Measurements from ENCODE around the gene ATMIN. TPM values are rescaled to one million over a fixed set of nuclear protein-coding genes. Genes with fewer than 3 reads are reported as not detected.

Gene ATMIN
- total RNA-seq, 1 experiment from 2014 or later = 46.7 TPM

GRCh38 chr16:80992676-80993293, 42.9 kb upstream of the ATMIN start:
- ChIA-PET RAD21 (ENCODE audit: low non-redundant PET in 1 of 2, low total read pairs in 2 of 2, uncharacterized antibody in 2 of 2, unreplicated experiment in 2 of 2) (no interaction called here), POLR2A (no interaction called here), CTCF (interaction anchor here (1.3 to 2.5 kb wide), 2 partner anchors 12 to 18 kb away, joined by 5 to 13 read pairs; no protein-coding TSS in a partner anchor)
- peaks cover 0 to 6% of the 10 kb centered on the region in 2 experiments; a peak in 2 of 4 replicates for H3K36me3 ChIP-seq (ENCODE audit: control insufficient read depth in 1 of 2, insufficient read depth in 2 of 2, low read length in 2 of 2)
- TF ChIP-seq SRF (IDR thresholded peaks at IDR 0.05; ENCODE audit: low read depth) = no peak
- no peaks in the 10 kb centered on the region for H3K9me2 ChIP-seq (ENCODE audit: insufficient read depth)
- intact Hi-C loops (cut with micrococcal nuclease) = no loop called here
- H3K27me3 ChIP-seq (ENCODE audit: insufficient read depth, low read length) = no peaks in the 10 kb centered on the region
- H3K9ac ChIP-seq (ENCODE audit: low read length) = no peak overlapping the region
- no peak overlapping the region for H3K27ac ChIP-seq (ENCODE audit: low read depth, low read length)
- H3K4me3 ChIP-seq (replicated peaks in 1 of 2; ENCODE audit: low read depth in 1 of 2, low read length in 2 of 2) = no peak overlapping the region
- ATAC-seq (no peak), DNase-seq (ENCODE audit: low read depth, low spot score) (no peak)
- no TSS peak for BruUV-seq (replicated peaks)
- H3K9me3 ChIP-seq (ENCODE audit: control insufficient read depth in 1 of 2, insufficient read depth in 1 of 2, low read depth in 1 of 2, low read length in 2 of 2) = no peaks in the 10 kb centered on the region
- no peaks in the 10 kb centered on the region; the same call in 1 of the 2 replicates for H4K20me1 ChIP-seq (ENCODE audit: insufficient read depth)
- H3K4me1 ChIP-seq (ENCODE audit: control insufficient read depth in 1 of 2, insufficient read depth in 2 of 2, low read length in 2 of 2) = peaks cover 16 to 29% of the 10 kb centered on the region in 2 experiments
- no peak overlapping the region for H3K4me2 ChIP-seq (ENCODE audit: low read length)
- no peak overlapping the region for H2AFZ ChIP-seq (ENCODE audit: low read depth, low read length, poor library complexity, severe bottlenecking)
- H3K79me2 ChIP-seq (ENCODE audit: insufficient read depth, low read length) = peaks cover 97% of the 10 kb centered on the region

- no peak overlapping the region for H3K4me2 ChIP-seq (ENCODE audit: low read length)
Measured at GRCh38 chr16:80993307-80993706, 42.3 kb upstream of the ATMIN start.

More at GRCh38 chr16:80993307-80993706, 42.3 kb upstream of the ATMIN start:
- Histone ChIP-seq H3K9me3 (ENCODE audit: control insufficient read depth in 1 of 2, insufficient read depth in 1 of 2, low read depth in 1 of 2, low read length in 2 of 2) (no peaks in the 10 kb centered on the region), H3K27ac (ENCODE audit: low read depth, low read length) (no peak overlapping the region), H3K9me2 (ENCODE audit: insufficient read depth) (0 out of 2 replicates have a peak, but pooled peaks cover under 1% of the 10 kb centered on the region), H2AFZ (ENCODE audit: low read depth, low read length, poor library complexity, severe bottlenecking) (no peak overlapping the region), H3K9ac (ENCODE audit: low read length) (no peak overlapping the region), H3K4me3 (replicated peaks in 1 of 2; ENCODE audit: low read depth in 1 of 2, low read length in 2 of 2) (no peak overlapping the region), H3K27me3 (ENCODE audit: insufficient read depth, low read length) (no peaks in the 10 kb centered on the region), H3K79me2 (ENCODE audit: insufficient read depth, low read length) (peaks cover 97% of the 10 kb centered on the region), H4K20me1 (ENCODE audit: insufficient read depth) (peaks cover 3% of the 10 kb centered on the region; the same call in 1 of the 2 replicates), H3K36me3 (ENCODE audit: control insufficient read depth in 1 of 2, insufficient read depth in 2 of 2, low read length in 2 of 2) (peaks cover 0 to 6% of the 10 kb centered on the region in 2 experiments; a peak in 2 of 4 replicates), H3K4me1 (ENCODE audit: control insufficient read depth in 1 of 2, insufficient read depth in 2 of 2, low read length in 2 of 2) (peaks cover 16 to 35% of the 10 kb centered on the region in 2 experiments)
- intact Hi-C loops (cut with micrococcal nuclease) = no loop called here
- CTCF ChIA-PET = interaction anchor here (1.3 to 2.5 kb wide), 2 partner anchors 11 to 18 kb away, joined by 5 to 13 read pairs; no protein-coding TSS in a partner anchor
- TF ChIP-seq CTCF (IDR thresholded peaks at IDR 0.05 in 2 of 3, conservative IDR thresholded peaks at IDR 0.05 in 1 of 3; ENCODE audit: borderline replicate concordance in 1 of 3, insufficient read depth in 1 of 3, low read depth in 2 of 3, low read length in 2 of 3) = no peak
- POLR2A ChIA-PET = interaction anchor here (0.8 kb wide), 1 partner anchor 13 kb away, joined by 3 read pairs; the partner anchor contains the start of genes CENPN and CMC2
- DNase-seq (ENCODE audit: low read depth, low spot score) (no peak), ATAC-seq (no peak)
- RAD21 ChIA-PET (ENCODE audit: low non-redundant PET in 1 of 2, low total read pairs in 2 of 2, uncharacterized antibody in 2 of 2, unreplicated experiment in 2 of 2) = no interaction called here
- BruUV-seq (replicated peaks) = no TSS peak

Measured in HCT116 (cell line).